GM12865 (cell line): ENCODE results near the gene REXO4.

Experiments used
- DNase-seq: peaks from one replicate; pipeline ENCODE4 v3.0.0; 2010; ENCODE audit warnings: low read depth
- H3K4me3 ChIP-seq: 2 replicates; pipeline ENCODE4 v1.5.1; 2011; ENCODE audit warnings: mild to moderate bottlenecking, low read depth, low read length, control low read depth
- TF ChIP-seq, protein P1 (sequence below): IDR thresholded peaks from 2 replicates; pipeline ENCODE4 v1.5.1; 2011; ENCODE audit warnings: low read length, control low read depth, low read depth, inconsistent platforms; ENCODE audit not compliant: insufficient read depth; ENCODE audit errors: missing control alignments

The REXO4 gene

DNA sequence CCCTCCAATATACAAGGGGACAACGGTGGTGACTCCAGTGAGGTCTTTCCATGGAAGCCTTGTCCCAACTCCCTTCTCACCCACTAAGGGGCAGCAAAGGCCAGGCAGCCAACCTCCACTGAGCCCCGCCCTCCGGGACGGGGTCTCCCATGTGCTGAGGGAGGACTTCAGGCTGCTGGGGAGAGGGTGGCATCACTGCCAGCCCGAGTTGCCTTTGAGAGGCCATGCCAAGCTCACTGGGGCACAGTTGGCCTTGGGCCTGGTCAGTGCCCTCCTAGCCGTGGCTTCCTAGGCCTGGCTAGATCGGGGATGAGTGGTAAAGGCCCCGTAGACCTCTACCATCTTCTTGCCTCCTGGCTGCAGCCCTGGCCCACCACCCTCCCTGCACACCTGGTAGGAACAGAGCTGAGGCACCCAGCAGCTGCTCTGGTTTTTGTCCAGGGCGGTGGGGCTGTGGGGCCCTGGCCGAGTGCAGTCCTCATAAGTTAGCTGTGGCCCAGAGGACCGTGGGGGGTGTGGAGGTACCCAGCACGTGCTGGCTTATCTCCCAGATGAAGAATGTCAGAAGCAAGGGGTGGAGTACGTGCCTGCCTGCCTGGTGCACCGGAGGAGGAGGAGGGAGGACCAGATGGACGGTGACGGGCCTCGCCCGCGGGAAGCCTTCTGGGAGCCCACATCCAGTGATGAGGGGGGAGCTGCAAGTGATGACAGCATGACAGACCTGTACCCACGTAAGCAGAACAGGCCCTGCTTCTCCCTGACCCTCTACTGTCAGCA, 58.2 kb downstream of the REXO4 start:
- TF ChIP-seq, protein P1, sequence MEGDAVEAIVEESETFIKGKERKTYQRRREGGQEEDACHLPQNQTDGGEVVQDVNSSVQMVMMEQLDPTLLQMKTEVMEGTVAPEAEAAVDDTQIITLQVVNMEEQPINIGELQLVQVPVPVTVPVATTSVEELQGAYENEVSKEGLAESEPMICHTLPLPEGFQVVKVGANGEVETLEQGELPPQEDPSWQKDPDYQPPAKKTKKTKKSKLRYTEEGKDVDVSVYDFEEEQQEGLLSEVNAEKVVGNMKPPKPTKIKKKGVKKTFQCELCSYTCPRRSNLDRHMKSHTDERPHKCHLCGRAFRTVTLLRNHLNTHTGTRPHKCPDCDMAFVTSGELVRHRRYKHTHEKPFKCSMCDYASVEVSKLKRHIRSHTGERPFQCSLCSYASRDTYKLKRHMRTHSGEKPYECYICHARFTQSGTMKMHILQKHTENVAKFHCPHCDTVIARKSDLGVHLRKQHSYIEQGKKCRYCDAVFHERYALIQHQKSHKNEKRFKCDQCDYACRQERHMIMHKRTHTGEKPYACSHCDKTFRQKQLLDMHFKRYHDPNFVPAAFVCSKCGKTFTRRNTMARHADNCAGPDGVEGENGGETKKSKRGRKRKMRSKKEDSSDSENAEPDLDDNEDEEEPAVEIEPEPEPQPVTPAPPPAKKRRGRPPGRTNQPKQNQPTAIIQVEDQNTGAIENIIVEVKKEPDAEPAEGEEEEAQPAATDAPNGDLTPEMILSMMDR, result no peak
- no peak for DNase-seq
- H3K4me3 ChIP-seq, result no peak overlapping the region

DNA sequence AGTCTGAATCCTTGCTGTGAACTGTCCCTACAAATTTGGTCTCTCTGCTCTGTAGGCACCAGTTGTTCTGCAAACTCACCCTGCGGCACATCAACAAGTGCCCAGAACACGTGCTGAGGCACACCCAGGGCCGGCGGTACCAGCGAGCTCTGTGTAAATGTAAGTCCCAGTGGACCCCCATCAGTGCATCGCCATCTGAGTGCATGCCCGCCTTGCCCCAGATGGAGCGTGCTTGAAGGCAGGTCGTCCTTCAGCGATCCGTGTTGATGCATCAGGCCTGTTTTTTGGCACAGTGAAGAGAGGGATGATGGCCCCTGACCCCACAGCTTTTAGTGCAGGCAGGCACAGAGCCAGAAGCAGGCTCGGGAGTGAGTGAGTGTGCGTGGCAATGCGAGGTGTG, 60.2 kb downstream of the REXO4 start:
- DNase-seq, result no peak
- no peak overlapping the region for H3K4me3 ChIP-seq
- TF ChIP-seq, protein P1, result no peak

DNA sequence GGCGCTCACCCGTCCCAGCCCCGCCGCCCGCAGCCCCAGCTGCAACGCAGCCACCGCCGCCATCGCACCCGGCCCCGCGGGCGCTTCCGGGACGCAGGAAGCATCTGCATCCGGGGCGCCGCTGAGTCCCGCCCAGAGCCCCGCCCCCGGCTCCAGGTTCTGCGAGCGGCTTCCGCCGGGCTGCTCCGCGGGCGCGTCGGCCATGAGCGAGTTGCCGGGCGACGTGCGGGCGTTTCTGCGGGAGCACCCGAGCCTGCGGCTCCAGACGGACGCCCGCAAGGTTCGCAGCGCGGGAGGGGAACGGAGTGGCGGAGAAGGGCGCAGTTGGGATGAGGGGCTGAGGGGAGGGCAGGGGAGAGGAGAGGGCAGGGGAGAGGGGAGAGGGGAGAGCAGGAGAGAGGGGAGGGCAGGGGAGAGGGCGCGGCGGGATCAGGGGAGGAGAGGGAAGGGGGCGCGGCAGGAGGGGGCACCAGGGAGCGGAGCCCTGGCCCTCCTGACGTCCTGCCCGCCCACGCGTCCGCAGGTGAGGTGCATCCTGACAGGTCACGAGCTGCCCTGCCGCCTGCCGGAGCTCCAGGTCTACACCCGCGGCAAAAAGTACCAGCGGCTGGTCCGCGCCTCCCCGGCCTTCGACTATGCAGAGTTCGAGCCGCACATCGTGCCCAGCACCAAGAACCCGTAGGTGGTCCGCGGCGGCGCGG, 61.3 kb downstream of the REXO4 start, which contains the start of the genes SURF1 and SURF2:
TSS of gene SURF1 (minus strand) at position 97 of the 701 bp plus-strand sequence. CDS start at position 63, 34 bp downstream.
TSS of gene SURF2 (plus strand) at position 160 of the 701 bp plus-strand sequence. CDS start at position 203, 43 bp downstream.
- peak; percentile 90 for DNase-seq
- TF ChIP-seq, protein P1, result peak; percentile 12
- H3K4me3 ChIP-seq, result peak within 1 kb of the TSS; percentile 76
